Cardiac fibroblast (primary cell): ENCODE results near the gene FLOT2.

Experiments
- DNase-seq, 2 donors: peaks; one replicate each; pipeline versions ENCODE4 v3.0.0 to v3.0.0-alpha.2; 2010; ENCODE audit warnings: low read depth in 2 of 2
- H3K4me3 ChIP-seq, 2 donors: replicated peaks in 1 of 2; 1 replicate in 1 of 2; 2 replicates in 1 of 2; pipeline ENCODE4 v1.5.1; 2011; ENCODE audit warnings: low read depth in 2 of 2, low read length in 2 of 2, mild to moderate bottlenecking in 2 of 2, moderate library complexity in 1 of 2
- TF ChIP-seq, protein P1 (sequence below): IDR thresholded peaks from one replicate; pipeline ENCODE4 v1.5.1; 2011; ENCODE audit warnings: low read depth, mild to moderate bottlenecking, low read length, inconsistent platforms

The FLOT2 gene

GRCh38 chr17:28885951-28886350 lies 11.6 kb downstream of the FLOT2 start:
- TF ChIP-seq, protein P1, sequence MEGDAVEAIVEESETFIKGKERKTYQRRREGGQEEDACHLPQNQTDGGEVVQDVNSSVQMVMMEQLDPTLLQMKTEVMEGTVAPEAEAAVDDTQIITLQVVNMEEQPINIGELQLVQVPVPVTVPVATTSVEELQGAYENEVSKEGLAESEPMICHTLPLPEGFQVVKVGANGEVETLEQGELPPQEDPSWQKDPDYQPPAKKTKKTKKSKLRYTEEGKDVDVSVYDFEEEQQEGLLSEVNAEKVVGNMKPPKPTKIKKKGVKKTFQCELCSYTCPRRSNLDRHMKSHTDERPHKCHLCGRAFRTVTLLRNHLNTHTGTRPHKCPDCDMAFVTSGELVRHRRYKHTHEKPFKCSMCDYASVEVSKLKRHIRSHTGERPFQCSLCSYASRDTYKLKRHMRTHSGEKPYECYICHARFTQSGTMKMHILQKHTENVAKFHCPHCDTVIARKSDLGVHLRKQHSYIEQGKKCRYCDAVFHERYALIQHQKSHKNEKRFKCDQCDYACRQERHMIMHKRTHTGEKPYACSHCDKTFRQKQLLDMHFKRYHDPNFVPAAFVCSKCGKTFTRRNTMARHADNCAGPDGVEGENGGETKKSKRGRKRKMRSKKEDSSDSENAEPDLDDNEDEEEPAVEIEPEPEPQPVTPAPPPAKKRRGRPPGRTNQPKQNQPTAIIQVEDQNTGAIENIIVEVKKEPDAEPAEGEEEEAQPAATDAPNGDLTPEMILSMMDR: no peak
- H3K4me3 ChIP-seq: no peak overlapping the region
- no peak for DNase-seq

DNA sequence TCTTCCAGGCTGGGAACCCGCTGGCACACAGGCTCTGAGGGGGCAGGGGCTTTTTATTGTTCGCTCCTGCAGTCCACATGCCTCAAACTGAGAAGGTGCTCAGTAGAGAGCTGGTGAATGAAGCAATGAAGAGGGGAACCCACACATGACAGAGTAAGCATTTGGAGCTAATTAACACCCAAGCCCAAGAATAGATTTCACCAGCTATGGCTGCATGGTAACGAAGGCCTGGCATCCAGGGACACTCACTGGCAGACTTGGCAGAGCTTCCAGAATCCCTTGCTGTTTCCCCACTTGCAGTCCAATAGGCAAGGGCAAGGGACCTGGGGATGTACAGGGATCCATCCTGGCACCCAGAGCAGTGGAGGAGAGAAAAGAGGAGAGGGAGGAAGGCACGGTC lies 12.2 kb downstream of the FLOT2 start:
- DNase-seq: no peak
- H3K4me3 ChIP-seq: no peak overlapping the region
- TF ChIP-seq, protein P1: no peak

GRCh38 chr17:28883967-28884702 lies 13.4 kb downstream of the FLOT2 start:
- no peak overlapping the region for H3K4me3 ChIP-seq
- DNase-seq: no peak
- TF ChIP-seq, protein P1: no peak

DNA sequence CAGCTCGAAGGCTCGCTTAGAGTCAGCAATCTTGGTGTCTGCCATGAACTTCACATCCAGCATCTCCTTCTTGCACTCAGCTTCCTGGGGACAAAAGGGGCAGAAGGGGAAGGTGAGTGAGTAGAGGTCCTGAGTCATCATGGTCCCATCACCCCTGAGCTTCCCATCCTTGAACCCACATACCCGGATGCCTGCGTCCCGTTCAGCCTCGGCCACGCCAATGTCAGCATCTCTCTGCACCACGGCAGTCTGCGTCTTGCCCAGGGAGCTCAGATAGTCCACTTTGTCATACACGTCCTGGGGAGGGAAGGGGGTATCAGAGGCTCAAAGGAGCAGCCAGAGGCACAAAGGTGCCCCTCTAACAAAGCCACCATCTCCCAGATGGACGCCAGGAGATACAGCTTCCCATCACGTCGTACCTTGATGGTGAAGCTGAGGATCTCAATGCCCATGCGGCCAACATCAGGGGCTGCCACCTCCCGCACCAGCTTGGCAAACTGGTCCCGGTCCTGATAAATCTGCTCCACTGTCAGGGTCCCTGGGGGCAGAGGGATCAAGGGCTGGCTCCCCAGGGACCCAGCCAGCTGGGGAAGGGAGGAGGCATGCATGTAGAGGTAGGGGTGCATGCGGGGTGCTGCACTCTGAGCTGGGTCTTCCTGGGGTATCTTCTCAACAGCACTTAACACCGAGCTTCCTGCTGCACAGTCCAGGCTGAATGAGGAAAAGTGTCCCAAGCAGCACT lies 15.2 kb downstream of the FLOT2 start:
- TF ChIP-seq, protein P1: no peak
- no peak for DNase-seq
- no peak overlapping the region for H3K4me3 ChIP-seq

GRCh38 chr17:28881533-28882056 lies 15.9 kb downstream of the FLOT2 start:
- no peak for DNase-seq

GRCh38 chr17:28880572-28880945 lies 17.0 kb downstream of the FLOT2 start:
- no peak overlapping the region for H3K4me3 ChIP-seq
- TF ChIP-seq, protein P1: no peak
- no peak for DNase-seq

More at GRCh38 chr17:28881533-28882056, 15.9 kb downstream of the FLOT2 start:
- H3K4me3 ChIP-seq: no peak overlapping the region
- TF ChIP-seq, protein P1: no peak
